ENCODE data around the gene ZNF497.

- no peak for TF ChIP-seq CTCF (IDR thresholded peaks at IDR 0.05 in 8 of 11, conservative IDR thresholded peaks at IDR 0.05 in 3 of 11)
- no peak for TF ChIP-seq POLR2AphosphoS5 (IDR thresholded peaks at IDR 0.05)
- TF ChIP-seq POLR2A (IDR thresholded peaks at IDR 0.05), result no peak
Measured at GRCh38 chr19:58318297-58318696, 44.3 kb downstream of the ZNF497 start.
